GM21381 (cell line): Measurements from ENCODE around the gene SEC22A.

Experiments used
- ATAC-seq: cut with Tn5 transposase; IDR thresholded peaks from one replicate; pipeline ENCODE4 v1.9.1; 2021; ENCODE audit warnings: mild to moderate bottlenecking, moderate library complexity; ENCODE audit not compliant: unreplicated experiment

Gene SEC22A

GRCh38 chr3:123301331-123302184 is 99.8 kb downstream of the SEC22A start:
- no peak for ATAC-seq

- ATAC-seq = no peak
Measured at GRCh38 chr3:123302961-123303360, 101.2 kb downstream of the SEC22A start.

- no peak for ATAC-seq
Measured at GRCh38 chr3:123303976-123304560, 102.3 kb downstream of the SEC22A start.

- no peak for ATAC-seq
Measured at GRCh38 chr3:123305192-123305591, 103.4 kb downstream of the SEC22A start.

GRCh38 chr3:123307064-123307463 is 105.3 kb downstream of the SEC22A start:
- ATAC-seq = no peak

GRCh38 chr3:123310186-123310585 is 108.4 kb downstream of the SEC22A start:
- no peak for ATAC-seq

GRCh38 chr3:123310741-123311140 is 109.0 kb downstream of the SEC22A start:
- ATAC-seq = no peak

GRCh38 chr3:123311201-123311600 is 109.5 kb downstream of the SEC22A start:
- ATAC-seq = no peak

- ATAC-seq = no peak
Measured at GRCh38 chr3:123312331-123313265, 110.9 kb downstream of the SEC22A start.

- ATAC-seq = no peak
Measured at GRCh38 chr3:123313889-123314288, 112.1 kb downstream of the SEC22A start.

- no peak for ATAC-seq
Measured at GRCh38 chr3:123314359-123315270, 112.9 kb downstream of the SEC22A start.

GRCh38 chr3:123315271-123315595 is 113.5 kb downstream of the SEC22A start:
- no peak for ATAC-seq

- ATAC-seq = no peak
Measured at GRCh38 chr3:123317716-123318115, 116.0 kb downstream of the SEC22A start.

GRCh38 chr3:123318374-123318773 is 116.6 kb downstream of the SEC22A start:
- ATAC-seq = no peak

- ATAC-seq = no peak
Measured at GRCh38 chr3:123319760-123320159, 118.0 kb downstream of the SEC22A start.

- ATAC-seq = no peak
Measured at GRCh38 chr3:123320221-123320620, 118.5 kb downstream of the SEC22A start.

GRCh38 chr3:123321806-123322205 is 120.1 kb downstream of the SEC22A start:
- no peak for ATAC-seq

- no peak for ATAC-seq
Measured at GRCh38 chr3:123322866-123323265, 121.1 kb downstream of the SEC22A start.
